GM19035 (cell line): ENCODE data around the gene AASDH.

Source experiments
- ATAC-seq: cut with Tn5 transposase; IDR thresholded peaks from one replicate; pipeline ENCODE4 v1.9.1; 2021; ENCODE audit not compliant: unreplicated experiment

AASDH gene

DNA sequence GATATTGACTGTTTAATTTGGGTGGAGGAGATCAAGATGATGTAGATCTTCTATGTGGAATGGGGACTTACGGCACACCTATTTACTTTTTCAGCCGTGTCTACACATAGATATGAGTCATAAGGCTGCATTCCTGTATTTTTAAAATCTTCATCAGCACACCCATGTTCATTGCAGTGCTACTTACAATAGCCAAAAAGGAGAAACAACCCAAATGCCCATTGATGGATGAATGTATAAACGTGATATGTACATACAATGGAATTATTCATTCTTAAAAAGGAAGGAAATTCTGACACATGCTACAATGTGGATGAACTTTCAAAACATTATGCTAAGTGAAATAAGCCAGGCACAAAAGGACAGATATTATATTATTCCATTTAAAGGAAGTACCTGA, 98.6 kb downstream of the AASDH start:
- no peak for ATAC-seq
